Panc1 (cell line): Measurements from ENCODE around the gene ANKRD17.

Experiments used
- CTCF ChIP-seq: fragments of 450-650 bp; IDR thresholded peaks from 2 replicates; pipeline ENCODE4 v1.5.1; 2017; ENCODE audit warnings: mild to moderate bottlenecking
- POLR2AphosphoS5 ChIP-seq: IDR thresholded peaks from 2 replicates; pipeline ENCODE4 v1.6.1; 2012; ENCODE audit warnings: mild to moderate bottlenecking, low read depth, low read length, moderate library complexity

GRCh38 chr4:73257234-73257633 is 1.4 kb downstream of the ANKRD17 start:
- TF ChIP-seq CTCF (peak; percentile 77), POLR2AphosphoS5 (no peak)
